GM23338 (cell line): ENCODE data around the gene ANTXR2.

Experiments
- CTCF ChIP-seq, 2 experiments: fragments of 200-600 bp in 1 of 2; sonication (generic) in 1 of 2; conservative IDR thresholded peaks; 2 replicates each; pipeline versions ENCODE4 v1.5.1 to v1.6.1; 2016 to 2017; ENCODE audit warnings: antibody characterized with exemption in 2 of 2, low read depth in 2 of 2, mild to moderate bottlenecking in 2 of 2, moderate library complexity in 1 of 2
- REST ChIP-seq: IDR thresholded peaks from one replicate; pipeline ENCODE4 v1.6.1; 2018; ENCODE audit warnings: antibody characterized with exemption; ENCODE audit not compliant: unreplicated experiment
- STAT1 ChIP-seq: IDR thresholded peaks from one replicate; pipeline ENCODE4 v1.6.1; 2016; ENCODE audit warnings: antibody characterized with exemption; ENCODE audit not compliant: unreplicated experiment

- no peak for TF ChIP-seq CTCF (conservative IDR thresholded peaks at IDR 0.05; ENCODE audit: low read depth in 2 of 2)
- no peak for TF ChIP-seq STAT1
- TF ChIP-seq REST = no peak
Measured at GRCh38 chr4:79854856-79855502, 218.1 kb downstream of the ANTXR2 start.
